HG02798 (cell line): Measurements from ENCODE around the gene RCAN1.

ENCODE experiments used
- ATAC-seq: cut with Tn5 transposase; IDR thresholded peaks from one replicate; pipeline ENCODE4 v1.9.1; 2021; ENCODE audit warnings: mild to moderate bottlenecking; ENCODE audit not compliant: unreplicated experiment, poor library complexity

RCAN1 gene

GRCh38 chr21:34602061-34602460, 12.9 kb downstream of the RCAN1 start:
- no peak for ATAC-seq

GRCh38 chr21:34599534-34600101, 15.3 kb downstream of the RCAN1 start:
- ATAC-seq = no peak

GRCh38 chr21:34598931-34599400, 15.9 kb downstream of the RCAN1 start:
- ATAC-seq = no peak

GRCh38 chr21:34597406-34597805, 17.5 kb downstream of the RCAN1 start:
- no peak for ATAC-seq

GRCh38 chr21:34596561-34597271, 18.2 kb downstream of the RCAN1 start:
- no peak for ATAC-seq

GRCh38 chr21:34595457-34595856, 19.5 kb downstream of the RCAN1 start:
- ATAC-seq = no peak

- no peak for ATAC-seq
Measured at GRCh38 chr21:34594566-34595234, 20.2 kb downstream of the RCAN1 start.

GRCh38 chr21:34593954-34594531, 20.9 kb downstream of the RCAN1 start:
- ATAC-seq = no peak

- no peak for ATAC-seq
Measured at GRCh38 chr21:34593423-34593822, 21.5 kb downstream of the RCAN1 start.

- ATAC-seq = no peak
Measured at GRCh38 chr21:34592120-34592955, 22.6 kb downstream of the RCAN1 start.

- no peak for ATAC-seq
Measured at GRCh38 chr21:34590520-34590919, 24.4 kb downstream of the RCAN1 start.

- no peak for ATAC-seq
Measured at GRCh38 chr21:34589511-34590282, 25.2 kb downstream of the RCAN1 start.

- ATAC-seq = no peak
Measured at GRCh38 chr21:34583926-34584563, 30.9 kb downstream of the RCAN1 start.

GRCh38 chr21:34582506-34583150, 32.3 kb downstream of the RCAN1 start:
- no peak for ATAC-seq

GRCh38 chr21:34580181-34580700, 34.7 kb downstream of the RCAN1 start:
- no peak for ATAC-seq

GRCh38 chr21:34579411-34579810, 35.5 kb downstream of the RCAN1 start:
- ATAC-seq = no peak

GRCh38 chr21:34576041-34576511, 38.8 kb downstream of the RCAN1 start:
- no peak for ATAC-seq
